Parathyroid adenoma (tissue), 2 donors: Measurements from ENCODE around the gene AVPI1.

ENCODE experiments used
- H2AFZ ChIP-seq: fragments of 300-600 bp; sonication (generic); one replicate; pipeline ENCODE4 v1.7.0; 2017; ENCODE audit warnings: antibody characterized with exemption, mild to moderate bottlenecking
- H3K27ac ChIP-seq: fragments of 300-600 bp; sonication (generic); one replicate; pipeline ENCODE4 v1.7.0; 2017
- H3K27me3 ChIP-seq: fragments of 300-600 bp; sonication (generic); one replicate; pipeline ENCODE4 v1.7.0; 2017; ENCODE audit warnings: low read length; ENCODE audit not compliant: control insufficient read depth, insufficient read depth
- H3K36me3 ChIP-seq: fragments of 300-600 bp; sonication (generic); one replicate; pipeline ENCODE4 v1.7.0; 2017; ENCODE audit warnings: low read length; ENCODE audit not compliant: control insufficient read depth, insufficient read depth
- H3K4me1 ChIP-seq: fragments of 300-600 bp; sonication (generic); one replicate; pipeline ENCODE4 v1.7.0; 2017; ENCODE audit warnings: control low read depth
- H3K4me2 ChIP-seq: fragments of 300-600 bp; sonication (generic); one replicate; pipeline ENCODE4 v1.7.0; 2017; ENCODE audit warnings: low read length
- H3K4me3 ChIP-seq: fragments of 300-600 bp; sonication (generic); one replicate; pipeline ENCODE4 v1.7.0; 2017; ENCODE audit warnings: low read depth, low read length
- H3K79me2 ChIP-seq: fragments of 300-600 bp; sonication (generic); one replicate; pipeline ENCODE4 v1.7.0; 2017; ENCODE audit warnings: control low read depth
- H3K9ac ChIP-seq: fragments of 300-600 bp; sonication (generic); one replicate; pipeline ENCODE4 v1.7.0; 2017; ENCODE audit warnings: mild to moderate bottlenecking
- H3K9me3 ChIP-seq: fragments of 300-600 bp; sonication (generic); one replicate; pipeline ENCODE4 v1.7.0; 2017; ENCODE audit warnings: low read length; ENCODE audit not compliant: control insufficient read depth
- CTCF ChIP-seq: fragments of 300-600 bp; sonication (generic); IDR thresholded peaks from one replicate; pipeline ENCODE4 v1.7.0; 2017; ENCODE audit warnings: antibody characterized with exemption, mild to moderate bottlenecking
- donor health status: primary hyperparathyroidism.

AVPI1 gene

GRCh38 chr10:97714401-97715258, 27.6 kb upstream of the AVPI1 start:
- Histone ChIP-seq H3K4me2 (peak overlapping the region; percentile 83), H3K79me2 (no peaks in the 10 kb centered on the region), H3K27me3 (no peaks in the 10 kb centered on the region), H3K4me3 (peak overlapping the region; percentile 49), H3K36me3 (no peaks in the 10 kb centered on the region), H3K9me3 (no peaks in the 10 kb centered on the region), H3K9ac (no peak overlapping the region), H3K4me1 (peaks cover 5% of the 10 kb centered on the region), H3K27ac (peak overlapping the region; percentile 77), H2AFZ (peak overlapping the region; percentile 93)
- TF ChIP-seq CTCF = peak; percentile 2

- H3K9me3 ChIP-seq = no peaks in the 10 kb centered on the region
- H3K4me1 ChIP-seq = peaks cover 2% of the 10 kb centered on the region
Measured at GRCh38 chr10:97713826-97714400, 26.9 kb upstream of the AVPI1 start.

GRCh38 chr10:97713339-97713825, 26.3 kb upstream of the AVPI1 start, which contains the start of gene MARVELD1:
Gene MARVELD1 (plus strand): TSS chr10:97713730. CDS start chr10:97713877, 147 bp downstream.
- no peak for TF ChIP-seq CTCF
- Histone ChIP-seq H3K36me3 (no peaks in the 10 kb centered on the region), H3K4me3 (peak within 1 kb of the TSS; percentile 49), H3K27ac (peak within 1 kb of the TSS; percentile 77), H3K9ac (no peak within 1 kb of the TSS), H3K27me3 (no peaks in the 10 kb centered on the region), H3K4me1 (no peaks in the 10 kb centered on the region), H3K9me3 (no peaks in the 10 kb centered on the region), H3K79me2 (no peaks in the 10 kb centered on the region), H2AFZ (peak within 1 kb of the TSS; percentile 93), H3K4me2 (peak within 1 kb of the TSS; percentile 83)

More at GRCh38 chr10:97713826-97714400, 26.9 kb upstream of the AVPI1 start:
- Histone ChIP-seq H3K36me3 (no peaks in the 10 kb centered on the region), H3K27ac (peak overlapping the region; percentile 77), H3K9ac (no peak overlapping the region), H3K27me3 (no peaks in the 10 kb centered on the region), H3K4me3 (peak overlapping the region; percentile 49), H3K79me2 (no peaks in the 10 kb centered on the region), H3K4me2 (peak overlapping the region; percentile 83), H2AFZ (peak overlapping the region; percentile 93)
- peak; percentile 33 for TF ChIP-seq CTCF

GRCh38 chr10:97711640-97712572, 24.9 kb upstream of the AVPI1 start:
- TF ChIP-seq CTCF = no peak
- Histone ChIP-seq H3K9me3 (no peaks in the 10 kb centered on the region), H3K4me2 (no peak overlapping the region), H3K36me3 (no peaks in the 10 kb centered on the region), H3K27ac (no peak overlapping the region), H2AFZ (no peak overlapping the region), H3K27me3 (no peaks in the 10 kb centered on the region), H3K79me2 (no peaks in the 10 kb centered on the region), H3K4me1 (no peaks in the 10 kb centered on the region), H3K4me3 (no peak overlapping the region), H3K9ac (no peak overlapping the region)
